ENCODE measurements around the gene C17orf113. TPM values are rescaled to one million over a fixed set of nuclear protein-coding genes. Genes with fewer than 3 reads are reported as not detected.
"Not testable (repeated sequence)": the region's sequence is repeated elsewhere in the genome, so short reads cannot be mapped to it uniquely, and the experiment has no call there.

The C17orf113 gene
- total RNA-seq, 1 donor = 0.09 TPM

GRCh38 chr17:42025191-42025579, 25.2 kb downstream of the C17orf113 start:
- TF ChIP-seq CTCF (IDR thresholded peaks at IDR 0.05; ENCODE audit: insufficient read depth, low read length) = no peak
- no peak overlapping the region for H3K4me3 ChIP-seq (ENCODE audit: low read depth, low read length)
- no peak for DNase-seq (ENCODE audit: low read depth)

GRCh38 chr17:42023524-42024349, 26.7 kb downstream of the C17orf113 start:
- TF ChIP-seq CTCF (IDR thresholded peaks at IDR 0.05; ENCODE audit: insufficient read depth, low read length) = no peak
- DNase-seq (ENCODE audit: low read depth) = no peak
- no peak overlapping the region for H3K4me3 ChIP-seq (ENCODE audit: low read depth, low read length)

DNA sequence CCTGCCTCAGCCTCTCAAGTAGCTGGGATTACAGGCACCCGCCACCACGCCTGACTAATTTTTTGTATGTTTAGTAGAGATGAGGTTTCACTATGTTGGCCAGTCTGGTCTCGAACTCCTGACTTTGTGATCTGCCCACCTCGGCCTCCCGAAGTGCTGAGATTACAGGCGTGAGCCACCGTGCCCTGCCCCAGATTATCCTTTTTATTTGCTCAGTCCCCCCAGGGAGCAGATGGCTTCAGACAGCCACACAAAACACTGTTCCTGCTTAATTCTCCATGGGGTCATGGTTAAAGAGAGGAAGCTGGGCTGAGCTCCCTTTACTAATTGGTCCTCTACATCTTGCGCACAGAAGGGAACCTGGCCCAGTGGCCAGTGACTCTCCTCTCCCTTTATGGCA, 29.6 kb downstream of the C17orf113 start:
- peak overlapping the region; percentile 88 for H3K4me3 ChIP-seq (ENCODE audit: low read depth, low read length)
- DNase-seq (ENCODE audit: low read depth) = not testable (repeated sequence)

DNA sequence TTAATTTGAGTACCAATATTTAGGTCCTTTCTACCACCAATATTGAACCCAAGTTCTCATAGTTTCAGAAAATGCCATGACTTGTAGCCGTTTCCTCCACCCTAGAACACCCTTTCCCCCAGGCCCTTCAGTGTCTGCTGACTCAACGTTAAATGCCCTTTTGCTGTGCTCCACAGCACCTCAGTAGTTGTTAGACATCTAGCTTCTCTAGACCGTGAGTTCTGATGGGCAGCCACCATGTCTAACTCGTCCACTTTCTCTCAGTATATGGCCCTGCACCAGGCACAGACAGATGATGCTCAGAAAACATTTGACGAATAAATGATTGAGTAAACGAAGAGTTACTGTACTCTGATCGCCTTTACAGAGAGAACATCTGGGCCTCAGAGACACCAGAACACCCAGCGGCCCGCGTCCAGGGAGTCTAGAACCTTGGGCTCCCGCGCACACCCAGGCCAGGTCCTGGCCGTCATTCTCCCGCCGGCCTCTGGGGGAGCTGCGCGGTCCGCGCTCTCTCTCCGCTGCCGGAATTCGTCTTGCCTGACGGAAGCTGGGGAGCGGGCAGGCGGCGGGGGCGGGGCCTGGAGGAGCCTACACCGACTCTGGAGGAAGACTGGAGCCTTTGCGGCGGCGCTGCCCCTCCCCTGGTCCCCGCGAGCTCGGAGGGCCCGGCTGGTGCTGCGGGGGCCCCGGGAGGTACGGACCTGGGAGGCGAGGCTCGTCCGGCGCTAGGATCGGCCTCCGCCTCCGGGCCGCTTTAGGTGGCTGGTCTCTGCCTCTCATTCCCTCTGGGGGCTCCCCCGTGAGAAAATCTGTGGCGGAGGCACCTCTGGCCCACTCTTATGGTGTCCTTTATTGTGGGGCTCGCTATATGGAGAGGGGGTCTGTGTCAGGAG, 30.6 kb downstream of the C17orf113 start, which contains the start of gene NKIRAS2:
TSS of gene NKIRAS2 (plus strand) at position 582 of the 896 bp plus-strand sequence. CDS start 1,488 bp downstream, outside the sequence.
- peak; percentile 93 for TF ChIP-seq CTCF (IDR thresholded peaks at IDR 0.05; ENCODE audit: insufficient read depth, low read length)
- DNase-seq (ENCODE audit: low read depth) = peak; percentile 83
- H3K4me3 ChIP-seq (ENCODE audit: low read depth, low read length) = peak within 1 kb of the TSS; percentile 88

- H3K4me3 ChIP-seq (ENCODE audit: low read depth, low read length) = no peak overlapping the region
- no peak for TF ChIP-seq CTCF (IDR thresholded peaks at IDR 0.05; ENCODE audit: insufficient read depth, low read length)
- DNase-seq (ENCODE audit: low read depth) = no peak
Observed at GRCh38 chr17:42018988-42019387, 31.4 kb downstream of the C17orf113 start.

- H3K4me3 ChIP-seq (ENCODE audit: low read depth, low read length) = peak overlapping the region; percentile 98
- DNase-seq (ENCODE audit: low read depth) = no peak
- TF ChIP-seq CTCF (IDR thresholded peaks at IDR 0.05; ENCODE audit: insufficient read depth, low read length) = no peak
Observed at GRCh38 chr17:42018339-42018738, 32.1 kb downstream of the C17orf113 start.

- TF ChIP-seq CTCF (IDR thresholded peaks at IDR 0.05; ENCODE audit: insufficient read depth, low read length) = no peak
- DNase-seq (ENCODE audit: low read depth) = no peak
- H3K4me3 ChIP-seq (ENCODE audit: low read depth, low read length) = peak overlapping the region; percentile 98
Observed at GRCh38 chr17:42017866-42018200, 32.6 kb downstream of the C17orf113 start.

All from fibroblast of the aortic adventitia (primary cell).